Activated CD4-positive, CD25-positive, alpha-beta regulatory T cell (primary cell): ENCODE measurements around the gene CACNA1B.
"Not testable (repeated sequence)": the region's sequence is repeated elsewhere in the genome, so short reads cannot be mapped to it uniquely, and the experiment has no call there.

Source experiments
- DNase-seq, 4 experiments: peaks; one replicate each; lab custom pipeline; 2025; lab: John Stamatoyannopoulos, UW

Gene CACNA1B

GRCh38 chr9:138143491-138143890 lies 265.9 kb downstream of the CACNA1B start:
- not testable (repeated sequence) for DNase-seq

GRCh38 chr9:138147556-138147955 lies 270.0 kb downstream of the CACNA1B start:
- DNase-seq, result not testable (repeated sequence)

GRCh38 chr9:138149672-138150656 lies 272.4 kb downstream of the CACNA1B start:
- not testable (repeated sequence) for DNase-seq

GRCh38 chr9:138155788-138156187 lies 278.2 kb downstream of the CACNA1B start:
- not testable (repeated sequence) for DNase-seq

- not testable (repeated sequence) for DNase-seq
Observed at GRCh38 chr9:138166793-138167192, 289.2 kb downstream of the CACNA1B start.
